NCI-H510A (cell line): Measurements from ENCODE around the gene CFAP65.

ENCODE experiments used
- DNase-seq: peaks from one replicate; lab custom pipeline; 2025; lab: John Stamatoyannopoulos, UW

CFAP65 gene

DNA sequence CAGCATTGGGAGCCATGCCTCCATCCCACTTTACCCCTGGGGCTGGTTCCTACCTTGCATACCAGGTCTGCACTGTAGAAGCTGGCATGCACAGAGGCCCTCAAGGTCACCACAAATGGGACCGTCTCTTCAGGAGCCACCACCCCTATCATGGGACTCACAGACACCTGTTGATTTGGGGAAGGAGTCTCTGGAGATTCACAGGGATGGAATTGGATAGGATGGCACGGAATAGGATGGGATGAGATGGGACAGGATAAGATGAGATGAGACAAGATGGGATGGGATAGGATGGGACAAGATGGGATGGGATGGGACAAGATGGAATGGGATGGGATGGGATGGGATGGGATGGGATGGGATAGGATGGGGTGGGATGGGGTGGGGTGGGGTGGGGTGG lies 32.0 kb downstream of the CFAP65 start:
- no peak for DNase-seq

DNA sequence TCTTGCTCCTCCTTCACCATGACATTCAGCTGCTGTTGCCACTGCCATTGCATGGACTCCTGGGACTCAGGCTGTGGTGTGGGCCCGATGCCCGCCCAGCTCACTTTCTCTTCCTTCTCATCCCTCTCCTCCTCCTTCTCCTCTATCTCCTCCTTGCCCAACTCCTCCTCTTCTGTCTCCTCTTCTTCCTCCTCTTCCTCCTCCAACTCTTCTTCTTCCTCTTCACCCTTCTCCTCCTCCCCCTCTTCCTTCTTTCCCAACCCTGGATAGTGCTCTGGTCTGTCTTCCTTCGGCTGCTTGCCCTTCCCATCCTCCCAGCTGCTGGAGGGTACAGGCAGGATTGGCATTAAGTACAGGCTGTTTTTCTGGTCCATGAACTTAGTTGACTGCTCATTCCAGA lies 37.3 kb downstream of the CFAP65 start:
- DNase-seq, result no peak

DNA sequence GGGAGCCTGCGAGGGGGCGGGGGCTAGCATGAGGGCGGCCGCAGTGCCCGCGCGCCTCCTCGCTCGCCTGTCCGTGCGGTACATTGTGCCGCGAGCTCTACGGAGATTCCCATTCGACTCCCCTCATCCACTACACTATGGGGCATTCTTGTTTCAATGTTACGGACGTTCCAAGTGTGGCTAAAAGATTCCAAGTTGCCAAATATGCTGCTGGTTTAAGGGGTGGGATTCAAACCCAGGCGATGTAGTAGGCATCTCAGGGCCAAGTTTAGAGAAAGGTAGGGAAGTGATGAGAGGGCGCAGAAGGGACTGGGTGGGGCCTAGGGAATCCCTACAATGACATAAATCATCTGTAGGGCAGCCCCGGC lies 38.1 kb downstream of the CFAP65 start:
- DNase-seq, result peak; percentile 55

DNA sequence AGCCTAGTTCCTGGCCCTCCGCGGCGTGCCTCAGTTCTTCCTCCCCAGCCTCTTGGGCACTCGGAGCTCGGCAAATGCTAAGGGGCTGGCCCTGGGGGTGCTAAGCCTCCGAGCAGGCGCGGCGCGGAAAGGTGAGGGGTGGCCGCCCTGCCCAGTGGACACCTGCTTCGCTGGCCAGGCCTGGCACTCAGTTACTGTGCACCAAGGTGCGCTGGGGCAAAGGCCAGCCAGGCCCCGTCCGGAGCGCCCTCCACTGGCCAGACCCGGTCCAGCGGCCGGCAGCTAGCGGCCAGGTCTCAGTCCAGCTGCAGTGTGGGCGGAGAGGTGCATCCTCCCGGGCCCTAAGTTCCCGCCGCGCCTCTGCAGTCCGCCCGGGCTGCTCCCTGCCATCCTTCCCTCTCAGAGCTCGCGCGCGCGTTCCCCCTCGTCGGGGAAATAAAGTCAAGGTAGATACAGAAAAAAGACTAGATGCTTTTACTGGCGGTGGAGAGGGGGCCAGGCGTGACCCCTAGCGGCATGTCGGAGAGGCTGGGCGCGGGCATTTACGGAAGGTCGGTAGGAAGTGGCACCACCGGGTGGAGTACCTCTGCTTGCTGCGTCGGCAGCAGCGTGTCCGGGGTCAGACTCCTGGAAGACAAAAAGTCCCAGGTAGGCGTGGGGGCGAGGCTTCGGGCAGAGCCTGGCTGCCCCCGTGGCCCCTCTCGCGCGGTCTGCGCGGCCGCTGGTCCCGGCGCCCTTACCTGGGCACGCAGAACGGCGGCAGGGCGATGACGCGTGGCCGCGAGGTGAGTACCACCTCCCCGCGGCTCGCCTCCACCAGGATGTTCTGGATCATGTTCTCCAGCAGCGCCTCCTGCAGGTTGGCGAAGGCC lies 38.7 kb downstream of the CFAP65 start:
- peak; percentile 84 for DNase-seq

DNA sequence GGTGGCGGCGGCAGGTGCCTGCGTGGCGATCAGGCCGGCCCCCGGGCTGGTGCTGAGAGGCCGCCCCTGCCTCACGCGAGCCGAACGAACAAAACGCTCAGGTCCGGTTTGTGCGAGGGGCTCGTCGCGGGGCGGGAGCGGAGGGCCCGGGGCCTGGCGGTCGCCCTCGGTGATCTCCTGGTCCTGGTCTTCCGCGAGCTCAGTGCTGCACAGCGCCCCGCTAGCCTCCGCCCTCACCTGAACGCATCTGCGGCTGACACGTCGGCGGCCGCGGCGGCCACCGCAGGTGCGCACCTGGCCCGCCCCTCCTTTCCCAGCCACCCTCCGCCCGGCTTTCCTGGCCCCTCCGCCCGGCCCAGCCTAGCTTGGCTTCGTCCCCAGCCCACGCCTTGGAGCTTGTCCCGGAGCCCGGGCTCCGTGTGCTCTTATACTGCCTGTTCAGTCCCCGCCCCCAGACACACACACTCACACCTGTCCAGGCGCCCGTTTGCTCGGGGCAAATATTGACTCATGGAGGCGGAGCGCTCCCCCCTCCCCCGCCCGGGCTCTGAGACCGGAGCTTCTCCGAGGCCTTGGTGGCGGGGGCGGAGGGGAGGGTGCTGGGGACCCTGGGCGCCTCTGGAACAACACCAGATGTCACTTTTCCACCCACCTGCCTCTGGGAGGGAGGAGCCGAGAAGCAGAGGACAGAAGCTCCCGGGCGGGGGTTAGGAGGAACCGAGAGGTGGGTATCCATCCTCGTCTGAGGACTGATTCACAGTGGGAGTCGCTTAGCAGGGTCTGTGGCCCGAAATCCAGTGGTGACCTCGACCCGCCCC lies 39.5 kb downstream of the CFAP65 start:
- peak; percentile 98 for DNase-seq

DNA sequence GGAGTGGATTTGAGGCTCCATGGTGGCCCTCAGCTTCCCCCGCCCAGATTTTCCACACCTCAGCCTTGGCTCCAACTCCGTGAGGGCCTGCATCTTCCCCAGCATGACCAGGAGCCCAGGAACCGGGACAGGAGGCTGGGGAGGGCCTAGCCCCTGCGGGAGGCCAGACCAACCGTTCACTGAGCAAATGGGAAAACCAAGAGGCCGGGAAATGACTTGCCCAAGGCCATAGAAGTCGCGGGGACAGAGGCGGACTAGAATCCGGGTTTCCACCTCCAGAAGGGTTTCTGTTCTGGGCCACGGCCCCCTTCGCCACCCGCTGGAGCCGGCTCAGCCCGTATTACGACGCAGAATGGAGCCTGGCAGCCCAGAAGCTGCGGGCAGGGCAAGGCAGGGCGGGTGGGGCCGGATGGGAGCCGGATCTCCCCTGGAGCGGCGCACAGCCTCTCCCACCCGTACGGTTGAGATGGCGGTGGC lies 40.2 kb downstream of the CFAP65 start:
- DNase-seq, result no peak

DNA sequence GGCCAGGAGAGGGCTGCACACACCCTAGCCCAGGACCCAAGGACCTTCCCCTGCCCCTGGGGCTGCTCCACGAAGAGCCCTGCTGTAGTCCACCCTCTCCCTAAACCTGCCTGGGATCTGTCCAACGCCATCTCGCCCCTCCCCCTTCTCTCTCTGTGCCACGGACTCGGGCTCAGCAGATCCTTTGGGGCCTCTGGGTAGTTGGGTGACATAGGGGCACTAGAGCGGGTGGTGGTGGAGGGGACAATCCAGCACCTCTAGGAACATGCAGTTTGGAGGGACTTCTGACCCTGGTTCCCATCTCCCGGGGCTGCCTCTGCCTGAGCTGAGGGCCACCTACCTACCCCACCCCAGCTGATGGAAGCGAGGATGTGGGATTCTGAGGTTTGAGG lies 40.8 kb downstream of the CFAP65 start:
- no peak for DNase-seq

DNA sequence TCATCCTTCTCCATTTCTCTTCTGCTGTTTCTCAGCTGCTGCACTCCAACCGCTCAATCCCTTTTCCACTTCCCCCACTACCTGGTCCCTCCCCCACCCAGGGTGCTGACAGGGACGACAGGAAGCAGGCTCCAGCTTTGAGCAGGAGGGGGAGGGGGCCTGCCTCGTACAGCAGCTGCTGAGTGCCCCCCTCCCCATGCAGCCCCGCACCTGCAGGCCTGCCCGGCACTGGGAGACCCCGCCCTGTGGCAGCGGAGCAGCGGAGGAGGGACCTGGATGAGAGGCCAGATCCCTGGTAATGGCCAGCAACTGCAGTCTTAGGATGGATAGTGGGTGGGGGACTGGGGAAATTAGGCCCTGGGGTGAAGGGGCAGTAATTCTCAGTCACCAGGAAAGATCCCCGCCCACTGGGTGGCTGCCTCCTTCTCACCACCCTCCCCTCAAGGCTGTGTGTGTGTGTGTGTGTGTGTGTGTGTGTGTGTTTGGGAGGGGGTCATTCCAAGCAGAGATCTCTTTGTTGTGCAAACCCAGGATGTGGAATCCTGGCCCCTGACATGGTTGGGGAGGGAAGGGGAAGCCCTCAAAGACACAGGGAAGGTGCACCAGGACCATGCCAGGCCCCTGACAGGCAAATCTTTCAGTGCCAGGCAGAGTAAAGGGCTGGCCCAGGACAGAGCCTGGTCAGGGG lies 41.3 kb downstream of the CFAP65 start:
- DNase-seq, result peak; percentile 98

DNA sequence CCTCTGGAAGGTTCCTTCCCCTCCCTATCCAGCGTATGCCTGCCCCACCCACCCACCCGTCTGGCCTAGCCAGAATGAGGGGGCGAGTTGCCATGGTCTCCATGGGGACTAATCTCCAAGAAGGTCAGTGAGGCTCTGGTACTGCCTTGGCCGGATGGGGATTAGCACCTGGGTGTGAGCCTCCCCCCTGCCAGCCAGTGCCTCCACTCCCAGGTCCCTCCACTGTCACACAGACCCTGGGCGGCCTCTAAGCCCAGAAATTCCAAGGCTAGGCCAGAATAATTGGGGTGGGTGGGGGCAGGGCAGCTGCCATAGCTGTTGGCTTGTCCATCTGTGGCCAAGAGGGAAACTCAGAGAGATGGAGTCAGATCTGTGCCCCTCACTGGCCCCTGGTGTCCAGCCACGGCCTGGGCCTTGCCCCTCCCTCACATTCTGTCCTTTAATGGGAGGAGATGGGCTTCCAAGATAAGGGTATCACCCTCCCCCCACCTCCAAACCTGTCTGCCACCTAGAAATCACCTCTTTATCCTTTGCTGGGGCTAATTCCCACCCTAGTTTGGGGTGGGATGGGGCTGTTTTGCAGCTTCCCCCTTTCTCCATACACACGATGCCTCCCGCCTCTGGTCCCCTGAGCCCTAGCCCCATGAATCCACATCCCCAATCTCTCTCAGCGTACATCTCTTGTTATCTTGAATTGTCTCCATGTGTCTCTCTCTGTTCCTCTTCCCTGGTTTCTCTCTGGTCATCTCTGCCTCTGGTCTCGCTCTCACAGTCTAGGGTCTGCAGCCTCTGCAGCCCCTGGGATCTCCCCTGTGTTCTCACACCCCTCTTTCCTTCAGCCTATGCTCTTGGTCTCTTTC lies 42.1 kb downstream of the CFAP65 start:
- DNase-seq, result peak; percentile 27

DNA sequence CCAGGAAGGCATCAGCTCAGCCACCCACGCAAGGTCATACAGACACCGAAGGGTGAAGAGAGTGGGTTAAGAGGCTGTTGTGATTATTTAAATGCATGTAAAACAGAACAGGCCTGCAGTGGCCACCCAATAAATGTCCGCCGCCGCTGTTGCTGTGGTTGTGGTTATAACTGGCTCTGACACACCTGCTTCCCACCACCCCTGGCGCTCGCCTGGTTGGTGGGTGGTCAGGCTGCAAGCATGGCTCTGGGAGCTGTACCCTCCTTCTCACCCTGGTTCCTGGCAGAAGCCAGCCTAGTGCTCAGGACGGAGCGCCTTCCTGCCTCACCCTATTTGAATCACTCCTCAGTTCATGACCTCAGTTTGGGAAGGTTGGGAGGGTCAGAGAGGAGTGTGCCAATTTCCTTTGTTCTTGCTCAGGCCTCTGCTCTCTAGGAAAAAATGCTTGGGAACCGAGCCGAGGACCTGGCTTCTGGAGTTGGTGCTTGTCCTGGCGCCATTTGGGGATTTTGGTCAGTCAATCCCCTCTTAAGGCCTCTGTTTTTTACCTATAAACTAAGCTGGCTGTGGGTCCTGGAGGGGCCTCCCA lies 42.8 kb downstream of the CFAP65 start:
- peak; percentile 52 for DNase-seq

DNA sequence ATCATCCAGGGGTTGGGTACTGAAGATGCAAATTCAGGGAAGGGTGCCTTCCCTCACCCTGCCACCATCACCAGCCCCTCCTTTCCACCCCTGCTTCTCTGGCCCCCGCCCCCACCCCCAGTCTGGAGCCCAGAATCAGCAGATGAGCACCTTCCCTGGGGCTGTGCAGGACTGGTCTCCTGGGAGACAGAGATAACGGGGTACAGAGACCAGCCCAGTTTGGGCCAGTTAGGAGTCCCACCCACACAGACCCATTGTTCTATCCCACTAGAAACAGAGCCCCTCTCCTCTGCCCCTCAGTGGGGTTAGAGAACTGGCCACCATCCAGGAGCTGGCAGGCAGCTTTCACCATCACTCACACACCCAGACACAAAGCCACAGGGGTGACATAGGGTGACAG lies 43.6 kb downstream of the CFAP65 start:
- peak; percentile 22 for DNase-seq

DNA sequence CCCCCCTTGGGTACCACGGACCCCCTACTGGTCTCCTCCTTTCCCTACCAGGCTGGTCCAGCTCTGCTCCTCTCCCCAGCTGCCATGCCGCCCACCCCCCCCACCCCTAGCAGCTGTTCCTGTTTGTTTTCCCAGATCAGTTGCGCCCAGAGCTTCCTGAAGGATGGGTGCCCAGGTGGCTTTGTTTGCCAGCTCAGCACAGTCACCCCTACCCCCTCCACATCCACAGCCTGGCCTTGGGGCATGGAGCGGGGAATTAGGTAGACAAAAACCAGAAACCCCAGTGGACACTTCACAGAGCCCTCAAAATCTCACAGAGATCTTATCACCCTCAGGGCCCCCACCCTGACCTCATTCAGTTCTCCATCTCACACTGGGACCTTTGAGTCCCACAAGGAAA lies 44.4 kb downstream of the CFAP65 start:
- peak; percentile 83 for DNase-seq

DNA sequence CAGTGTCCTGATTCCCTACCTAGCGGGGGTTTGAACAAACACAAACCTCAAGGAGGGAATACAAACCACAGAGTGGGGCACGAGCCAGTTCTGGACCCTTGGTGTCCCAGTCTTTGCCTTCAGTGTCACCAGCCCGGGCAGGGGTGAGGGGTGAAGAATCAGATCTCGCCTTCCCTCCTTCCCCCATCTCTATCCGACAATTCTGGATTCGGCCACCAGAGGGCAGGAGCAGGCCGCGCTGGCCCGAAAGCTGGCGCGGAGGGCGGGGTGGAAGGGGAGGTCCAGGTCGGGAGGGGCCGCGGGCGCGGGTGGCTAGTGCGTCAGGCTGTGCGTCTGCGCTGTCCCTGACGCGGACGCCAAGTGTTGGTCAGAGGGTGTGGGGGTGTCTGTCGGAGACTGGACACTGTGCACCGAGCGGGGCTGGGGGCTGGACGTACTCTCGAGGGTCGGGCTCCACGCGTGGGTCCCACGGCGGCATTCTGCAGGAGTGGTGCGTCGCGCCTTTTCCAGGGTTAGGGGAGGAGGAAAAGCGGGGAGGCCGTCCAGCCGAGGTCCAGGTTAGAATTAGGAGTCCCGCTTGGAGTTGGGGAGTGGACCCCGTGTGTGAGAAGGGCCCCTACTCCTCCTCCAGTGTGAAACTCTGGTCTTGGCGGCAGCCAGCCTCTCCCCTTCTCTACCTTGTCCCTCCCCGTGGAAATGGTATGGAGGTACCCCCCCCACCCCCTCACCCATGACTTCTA lies 45.2 kb downstream of the CFAP65 start:
- DNase-seq, result peak; percentile 87

DNA sequence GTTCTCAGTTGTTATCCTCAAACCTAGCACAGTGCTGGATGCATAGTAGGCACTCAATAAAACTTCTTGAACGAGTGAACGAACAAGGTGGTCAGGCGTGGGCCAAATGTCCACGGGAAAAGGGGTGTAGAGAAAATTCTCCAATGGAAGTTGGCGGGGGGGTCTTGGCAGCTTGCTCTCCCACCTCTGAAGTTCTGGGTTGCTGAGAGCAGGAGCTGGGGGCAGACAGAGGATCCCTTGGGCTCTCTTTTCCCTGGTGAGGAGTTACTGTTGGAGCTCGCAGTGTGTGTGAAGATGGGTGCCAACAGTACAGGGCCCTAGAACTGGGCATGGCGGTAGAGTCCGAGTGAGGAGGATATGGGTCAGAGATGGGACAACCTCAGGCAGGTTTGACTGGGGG lies 45.8 kb downstream of the CFAP65 start:
- no peak for DNase-seq

DNA sequence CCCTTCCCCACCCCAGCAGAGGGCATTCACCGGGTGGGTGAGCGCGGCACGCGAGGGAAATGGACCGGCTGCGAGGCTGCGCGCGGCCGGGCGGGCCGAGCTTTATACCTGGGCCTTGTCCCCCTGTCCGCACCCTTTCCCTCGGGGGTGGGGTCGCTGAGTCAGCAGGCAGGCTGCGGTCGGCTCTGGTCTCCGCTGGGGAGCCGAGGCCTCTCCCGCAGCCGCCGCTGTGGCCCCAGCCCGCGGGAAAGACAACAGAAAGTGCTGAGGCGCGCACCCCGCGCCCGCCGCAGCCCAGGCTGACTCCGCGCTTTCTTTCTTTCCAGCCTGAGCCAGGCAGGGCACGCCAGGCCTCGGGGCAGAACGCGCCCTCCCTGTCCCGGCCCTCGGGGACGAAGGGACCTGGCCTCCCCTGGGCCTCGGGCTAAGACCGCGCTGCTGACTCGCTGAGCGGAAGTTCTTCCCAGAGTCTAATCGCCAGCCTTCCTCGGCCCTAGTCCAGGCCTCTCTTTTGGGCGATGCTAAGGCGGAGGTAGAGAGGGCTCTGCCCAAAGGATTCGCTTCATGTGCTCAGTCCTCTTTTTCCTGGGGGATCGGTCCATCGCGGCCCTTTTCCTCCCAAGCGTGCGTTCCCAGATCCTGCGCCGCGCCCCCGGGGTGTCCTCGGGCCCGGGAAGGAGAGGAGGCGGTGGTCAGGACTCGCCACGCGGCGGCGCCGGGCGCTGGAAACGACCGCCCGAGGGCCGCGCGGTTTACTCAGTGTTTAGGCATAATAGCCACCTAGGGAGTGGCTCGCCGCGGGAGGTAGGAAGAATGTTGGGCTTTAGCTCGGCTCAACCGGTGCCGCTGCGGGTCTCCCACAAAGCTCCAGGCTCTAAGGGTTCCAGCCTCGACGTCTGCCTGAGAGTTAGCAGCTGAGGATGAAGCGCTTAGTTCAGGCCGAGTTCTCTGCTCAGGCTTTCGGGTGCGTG lies 47.7 kb downstream of the CFAP65 start, which contains the start of gene CRYBA2:
Gene CRYBA2 (minus strand): TSS at position 78 of the 971 bp plus-strand sequence. CDS start 246 bp downstream, outside the sequence.
- no peak for DNase-seq

DNA sequence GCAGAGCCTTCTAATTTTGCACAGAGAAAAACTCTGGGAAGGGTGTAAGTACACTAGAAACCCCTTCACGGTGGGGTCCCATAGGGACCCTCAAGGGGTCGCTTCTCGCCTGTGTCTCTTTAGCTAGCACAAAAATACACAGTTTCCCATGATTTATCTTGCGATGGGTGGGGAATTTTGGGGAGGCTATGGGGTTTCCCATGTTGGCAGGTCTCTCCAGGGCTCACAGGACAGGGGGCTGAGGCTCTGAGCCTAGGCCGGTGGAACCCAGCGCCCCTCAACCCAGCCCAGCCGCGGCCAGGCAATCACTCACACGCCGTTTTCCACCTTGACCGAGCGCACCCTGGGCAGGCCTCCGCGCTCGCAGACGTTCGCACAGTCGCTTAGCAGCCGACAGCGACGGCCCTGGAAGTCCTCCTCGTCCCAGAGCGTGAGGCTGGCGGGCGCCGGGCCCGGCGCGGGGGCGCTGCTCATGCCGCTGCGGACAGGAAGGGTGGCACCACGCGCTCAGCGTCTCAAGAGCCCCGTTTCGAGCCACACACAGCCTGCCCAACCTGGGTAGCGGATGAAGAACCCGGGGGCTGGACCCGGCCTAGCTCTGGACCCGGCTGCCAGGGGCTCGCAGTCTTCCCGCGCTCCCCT lies 48.5 kb downstream of the CFAP65 start:
- no peak for DNase-seq

DNA sequence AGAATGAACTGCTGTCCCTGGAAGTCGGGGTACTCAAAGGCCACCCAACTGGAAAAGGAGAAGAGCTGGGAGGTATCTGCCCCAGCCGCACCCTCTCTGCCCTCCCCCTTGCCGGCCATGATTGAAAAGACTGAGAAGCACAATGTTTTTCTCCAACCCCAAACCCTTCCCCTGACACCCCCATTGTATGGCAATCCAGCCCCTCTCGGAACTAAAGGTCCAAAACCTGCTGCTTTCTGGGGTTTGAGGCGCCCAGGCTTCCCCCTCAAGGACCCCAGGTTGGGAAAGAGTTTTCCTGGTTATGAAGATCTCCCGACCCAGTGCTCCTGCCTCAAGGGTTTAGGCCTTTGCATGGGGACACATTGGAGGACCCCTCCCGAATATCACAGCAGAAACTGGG lies 49.1 kb downstream of the CFAP65 start:
- DNase-seq, result no peak

DNA sequence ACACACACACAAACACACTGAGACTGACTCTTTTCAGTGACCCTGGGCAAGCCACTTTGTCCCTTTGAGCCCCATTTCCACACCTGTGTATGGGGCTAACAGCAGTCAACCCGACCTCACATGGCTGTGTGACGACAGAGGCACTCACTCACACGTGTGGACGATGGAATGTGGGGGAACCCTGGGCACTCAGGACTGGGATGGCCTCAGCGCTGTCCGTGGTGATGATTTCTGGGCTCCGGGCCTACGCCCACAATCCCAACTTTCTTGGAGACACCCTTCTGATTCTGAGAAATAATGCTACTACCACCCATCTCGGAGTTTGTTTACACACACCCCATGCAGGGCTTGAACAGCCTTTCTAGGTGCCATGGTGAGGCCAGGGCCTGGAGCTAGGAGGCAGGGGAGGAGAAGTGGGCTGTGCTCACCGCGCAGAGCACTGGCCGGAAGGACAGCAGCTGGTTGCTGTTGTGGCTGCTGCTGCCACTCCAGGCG lies 49.6 kb downstream of the CFAP65 start:
- peak; percentile 38 for DNase-seq
